ENCODE results near the gene CPSF6. TPM values are rescaled to one million over a fixed set of nuclear protein-coding genes. Genes with fewer than 3 reads are reported as not detected.

The CPSF6 gene
- total and polyA plus RNA-seq, 2 of the 8 experiments (the other 6 are each of a cell fraction or from before 2014, with no cell fraction given) = 92.7 to 167 TPM

DNA sequence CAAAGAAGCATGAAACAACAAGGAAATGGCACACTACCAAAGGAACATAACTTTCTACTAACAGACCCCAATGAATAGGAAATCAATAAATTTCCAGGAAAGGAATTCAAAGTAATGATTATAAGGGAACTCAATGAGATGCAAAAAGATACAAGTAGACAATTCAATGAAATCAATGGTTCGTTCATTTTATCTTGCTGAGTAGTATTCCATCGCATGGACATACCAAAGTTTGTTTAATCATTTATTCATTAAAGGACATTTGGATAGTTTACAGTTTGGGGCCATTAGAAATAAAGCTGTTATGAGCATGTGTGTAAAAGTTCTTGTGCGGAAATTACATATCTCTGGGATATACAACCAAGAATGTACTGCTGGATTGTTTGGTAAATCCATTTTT lies 73.8 kb downstream of the CPSF6 start:
- Histone ChIP-seq H3K4me1 (replicated peaks in 1 of 4; ENCODE audit: control insufficient read depth in 3 of 4, insufficient read depth in 4 of 4, low read length in 3 of 4) (no peaks in the 10 kb centered on the region), H2AFZ (ENCODE audit: low read length) (no peak overlapping the region), H4K5ac (ENCODE audit: insufficient read length, low read depth, low read length) (no peak overlapping the region), H3K56ac (replicated peaks; ENCODE audit: insufficient read length, low read depth, low read length) (no peak overlapping the region), H3K9me3 (ENCODE audit: insufficient read depth in 2 of 2, low read depth in 1 of 2, low read length in 1 of 2) (peaks cover 5 to 8% of the 10 kb centered on the region in 2 experiments; a peak in 2 of 4 replicates), H3K23ac (ENCODE audit: insufficient read length) (no peak overlapping the region), H3K4ac (replicated peaks; ENCODE audit: insufficient read length, low read depth, low read length) (no peak overlapping the region), H2BK20ac (ENCODE audit: low read length) (no peak overlapping the region), H4K8ac (ENCODE audit: extremely low read depth, insufficient read depth, low read length) (no peak overlapping the region), H3K4me3 (ENCODE audit: extremely low read depth in 1 of 4, insufficient read depth in 2 of 4, low read depth in 3 of 4, low read length in 4 of 4) (no peak overlapping the region), H3K27me3 (replicated peaks in 1 of 4; ENCODE audit: control insufficient read depth in 3 of 4, extremely low read depth in 1 of 4, insufficient read depth in 3 of 4, low read length in 3 of 4) (no peaks in the 10 kb centered on the region), H3K36me3 (ENCODE audit: control insufficient read depth in 2 of 4, insufficient read depth in 4 of 4, low read length in 3 of 4) (no peaks in the 10 kb centered on the region), H4K91ac (replicated peaks; ENCODE audit: insufficient read length, low read length) (no peak overlapping the region), H2AK5ac (ENCODE audit: low read depth, low read length) (no peak overlapping the region), H3K23me2 (ENCODE audit: low read depth, low read length) (no peaks in the 10 kb centered on the region), H2BK5ac (ENCODE audit: low read depth, low read length) (no peak overlapping the region), H3K79me1 (ENCODE audit: low read depth, low read length) (no peaks in the 10 kb centered on the region), H3K14ac (ENCODE audit: insufficient read length) (no peak overlapping the region), H3K4me2 (ENCODE audit: insufficient read depth in 1 of 2, low read depth in 2 of 2, low read length in 2 of 2) (no peak overlapping the region), H3K18ac (ENCODE audit: extremely low read depth, low read length) (no peak overlapping the region), H3K27ac (ENCODE audit: low read depth, low read length) (no peak overlapping the region), H2BK15ac (ENCODE audit: low read length) (no peak overlapping the region), H3K9ac (replicated peaks in 1 of 4; ENCODE audit: extremely low read depth in 1 of 4, low read depth in 3 of 4, low read length in 3 of 4) (no peak overlapping the region), H4K20me1 (replicated peaks in 1 of 2; ENCODE audit: control insufficient read depth in 1 of 2, insufficient read depth in 2 of 2, low read length in 2 of 2) (no peaks in the 10 kb centered on the region), H2BK120ac (replicated peaks; ENCODE audit: low read depth, low read length) (no peak overlapping the region), H3K79me2 (ENCODE audit: control insufficient read depth in 1 of 2, insufficient read depth in 2 of 2, low read length in 2 of 2) (no peaks in the 10 kb centered on the region), H2BK12ac (ENCODE audit: low read depth, low read length) (no peak overlapping the region)
- 96% methylated on average over 3 of the region's 3 CpGs; no CpG with 5 or more reads in 1 of the 2 experiments for WGBS, 2 experiments (ENCODE audit: extremely low coverage in 1 of 2, insufficient coverage in 1 of 2, insufficient read length in 1 of 2, insufficient replicate concordance in 2 of 2, low coverage in 1 of 2, low lambda C conversion rate in 2 of 2, missing lambda C conversion rate in 1 of 2)
- CTCF ChIA-PET (ENCODE audit: partially characterized antibody) = interaction anchor here (1.1 kb wide), 1 partner anchor 13 kb away, joined by 3 read pairs; no protein-coding TSS in a partner anchor
- POLR2A ChIA-PET (ENCODE audit: partially characterized antibody) = no interaction called here
- DNase-seq (ENCODE audit: low read depth in 1 of 2, low spot score in 2 of 2) (no peak), FAIRE-seq (no peak)
- TF ChIP-seq GTF2F1 (IDR thresholded peaks at IDR 0.05; ENCODE audit: borderline replicate concordance, low read depth, low read length) (no peak), SP1 (IDR thresholded peaks at IDR 0.05; ENCODE audit: low read depth, low read length) (no peak), NRF1 (IDR thresholded peaks at IDR 0.05; ENCODE audit: low read depth, low read length) (no peak), KDM5A (IDR thresholded peaks at IDR 0.05; ENCODE audit: low read length) (no peak), JUND (IDR thresholded peaks at IDR 0.05; ENCODE audit: low read length) (no peak), FOSL1 (IDR thresholded peaks at IDR 0.05; ENCODE audit: insufficient read depth, low read depth, low read length) (no peak), RFX5 (IDR thresholded peaks at IDR 0.05; ENCODE audit: borderline replicate concordance, low read depth, low read length) (no peak), GABPA (IDR thresholded peaks at IDR 0.05; ENCODE audit: borderline replicate concordance, insufficient read depth, low read length) (no peak), SAP30 (IDR thresholded peaks at IDR 0.05; ENCODE audit: insufficient read depth, insufficient replicate concordance, low read length) (no peak), CREB1 (IDR thresholded peaks at IDR 0.05) (no peak), TBP (IDR thresholded peaks at IDR 0.05; ENCODE audit: low read depth, low read length) (no peak), POLR2AphosphoS5 (IDR thresholded peaks at IDR 0.05; ENCODE audit: low read depth, low read length) (no peak), POU5F1 (IDR thresholded peaks at IDR 0.05; ENCODE audit: low read depth, low read length) (no peak)
